Measurements from ENCODE around the gene MPRIP.

- TF ChIP-seq CTCF (IDR thresholded peaks at IDR 0.05; ENCODE audit: poor library complexity, severe bottlenecking) (no peak), POLR2AphosphoS5 (IDR thresholded peaks at IDR 0.05) (no peak), EP300 (conservative IDR thresholded peaks at IDR 0.05; ENCODE audit: poor library complexity, severe bottlenecking) (no peak)
Observed at GRCh38 chr17:17200311-17200710, 158.1 kb downstream of the MPRIP start.
